Fibroblast of skin of left biceps (primary cell): ENCODE results near the gene PCBP3.

ENCODE experiments used
- DNase-seq, 2 experiments: peaks; one replicate each; pipeline ENCODE4 v3.0.0-alpha.2; 2013; ENCODE audit warnings: low read depth in 2 of 2

PCBP3 gene

GRCh38 chr21:45753445-45753844 is 109.9 kb downstream of the PCBP3 start:
- no peak for DNase-seq

DNA sequence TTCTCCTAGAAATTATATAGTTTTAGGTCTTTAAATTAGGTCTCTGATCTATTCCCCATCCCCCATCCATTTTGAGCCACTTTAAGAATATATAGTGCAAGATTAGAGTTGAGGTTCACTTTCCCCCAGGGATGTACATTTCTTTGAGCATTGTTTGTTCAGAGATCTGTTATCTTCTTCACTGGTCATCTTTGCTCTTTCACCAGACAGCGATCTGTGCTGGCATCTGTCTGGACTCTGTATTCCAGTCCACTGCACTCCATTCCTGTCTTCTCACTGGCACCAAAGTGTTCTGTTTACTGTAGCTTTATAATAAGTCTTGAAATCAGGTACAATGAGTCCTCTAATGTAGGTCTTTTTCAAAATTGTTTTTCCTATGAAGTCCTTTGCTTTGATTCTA is 112.5 kb downstream of the PCBP3 start:
- DNase-seq = no peak

DNA sequence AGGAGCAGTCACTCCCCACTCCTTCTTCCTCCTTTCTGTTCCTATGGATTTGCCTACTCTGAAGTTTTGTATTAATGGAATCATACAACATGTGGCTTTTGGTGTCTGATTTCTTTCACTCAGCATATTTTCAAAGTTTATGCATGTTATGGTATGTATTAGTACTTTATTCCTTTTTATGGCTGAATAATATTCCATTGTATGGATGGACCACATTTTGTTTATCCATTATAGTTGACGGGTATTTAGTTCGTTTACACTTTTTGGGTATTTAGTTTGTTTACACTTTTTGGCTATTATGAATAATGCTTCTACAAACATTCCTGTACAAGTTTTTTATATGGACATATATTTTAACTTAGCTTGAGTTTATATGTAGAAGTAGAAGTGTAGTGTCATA is 113.1 kb downstream of the PCBP3 start:
- no peak for DNase-seq

DNA sequence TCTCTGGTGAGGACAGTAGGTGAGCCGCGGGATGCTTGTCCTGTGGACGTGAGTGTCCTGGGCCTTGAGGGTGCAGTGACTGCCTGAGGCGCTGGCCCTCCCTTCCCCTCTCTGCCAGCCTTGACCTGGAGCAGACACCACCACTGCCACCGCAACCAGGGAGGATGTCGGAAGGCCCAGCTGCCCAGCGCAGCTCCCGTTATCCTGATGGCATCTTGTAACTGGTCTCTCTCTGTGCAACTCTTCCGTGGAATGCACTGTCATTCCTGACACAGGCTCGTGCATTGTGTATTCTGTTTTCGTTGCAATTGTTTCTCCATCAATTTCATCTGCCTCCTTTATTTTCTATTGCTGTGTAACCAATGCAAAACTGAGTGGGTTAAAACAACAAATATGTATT is 118.2 kb downstream of the PCBP3 start:
- no peak for DNase-seq

- DNase-seq = no peak
Measured at GRCh38 chr21:45763074-45763473, 119.5 kb downstream of the PCBP3 start.

DNA sequence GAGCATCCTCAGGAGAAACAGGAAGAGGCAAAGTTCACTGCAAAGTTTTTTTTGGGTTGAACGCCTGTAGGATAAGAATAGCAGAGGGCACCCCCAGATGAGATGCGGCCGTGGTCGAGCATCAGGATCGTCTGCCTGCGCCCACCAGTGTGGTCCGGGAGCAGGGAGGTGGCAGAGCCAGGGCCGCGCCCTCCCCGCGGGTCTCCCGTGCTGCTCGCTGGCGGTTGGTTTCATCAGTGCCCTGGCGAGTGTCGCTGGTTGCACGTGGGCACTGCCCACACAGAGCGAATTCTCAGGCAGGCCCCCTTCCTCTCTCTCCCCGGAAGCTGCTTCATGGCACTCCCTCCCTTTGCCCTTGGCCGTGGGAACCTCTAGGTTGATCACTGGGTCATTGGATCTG is 120.0 kb downstream of the PCBP3 start:
- DNase-seq = no peak

DNA sequence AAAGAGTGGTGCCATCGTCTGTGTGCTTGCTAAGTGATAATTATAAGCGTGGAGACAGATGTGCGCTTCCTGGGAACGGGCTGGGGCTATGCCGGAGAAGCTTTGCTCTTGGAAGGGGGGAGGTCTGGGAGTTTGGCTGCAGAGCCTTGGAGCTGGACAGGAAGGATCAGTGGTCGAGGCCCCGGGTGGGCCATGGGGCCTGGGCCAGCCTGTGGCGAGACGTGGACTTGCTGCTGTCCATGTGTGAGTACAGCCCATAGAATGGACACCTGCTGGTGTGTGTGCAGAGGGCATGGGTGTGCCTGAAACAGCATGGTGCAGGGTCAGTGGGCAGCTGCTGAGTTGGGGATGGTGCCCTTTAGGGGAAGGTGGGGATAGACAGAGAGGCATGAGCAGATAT is 121.3 kb downstream of the PCBP3 start:
- no peak for DNase-seq

DNA sequence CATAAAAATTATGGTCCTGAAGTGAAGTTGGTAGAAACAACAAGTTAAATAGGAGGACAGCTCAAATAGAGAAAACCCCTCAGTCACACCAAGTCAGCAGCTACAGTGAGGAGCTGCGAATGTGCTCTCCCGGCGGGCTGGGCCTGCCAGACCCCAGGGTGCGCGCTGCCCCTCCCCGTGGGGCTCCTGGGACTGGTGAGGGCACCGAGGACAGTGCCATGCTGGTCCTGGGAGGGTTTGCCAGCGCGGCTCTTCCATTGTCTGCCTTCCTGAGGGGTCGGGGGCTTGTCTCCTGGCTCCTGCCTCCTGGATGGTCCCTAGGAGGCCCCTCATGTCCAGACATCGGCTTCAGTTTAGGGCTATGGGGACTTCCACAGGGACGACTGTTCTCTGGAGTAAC is 121.8 kb downstream of the PCBP3 start:
- no peak for DNase-seq

- no peak for DNase-seq
Measured at GRCh38 chr21:45766055-45766454, 122.5 kb downstream of the PCBP3 start.

DNA sequence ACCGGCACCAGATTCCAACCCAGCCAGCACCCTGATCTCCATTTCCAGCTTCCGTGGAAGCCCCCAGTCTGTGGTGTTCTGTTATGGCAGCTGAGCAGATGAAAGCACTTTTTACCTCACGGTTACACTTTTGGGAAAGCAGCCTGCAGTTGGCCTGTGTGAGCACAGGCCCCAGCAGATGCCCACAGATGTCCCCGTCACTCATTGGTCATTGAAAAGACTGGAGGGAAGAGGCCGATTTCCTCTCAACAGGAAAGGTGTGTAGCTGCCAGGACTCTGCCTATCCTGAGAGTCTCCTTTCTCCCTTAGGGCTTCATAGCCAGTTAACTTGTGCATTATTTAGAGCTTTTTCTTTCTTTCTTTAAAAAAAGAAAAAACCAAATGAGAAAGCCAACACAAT is 123.0 kb downstream of the PCBP3 start:
- DNase-seq = no peak

DNA sequence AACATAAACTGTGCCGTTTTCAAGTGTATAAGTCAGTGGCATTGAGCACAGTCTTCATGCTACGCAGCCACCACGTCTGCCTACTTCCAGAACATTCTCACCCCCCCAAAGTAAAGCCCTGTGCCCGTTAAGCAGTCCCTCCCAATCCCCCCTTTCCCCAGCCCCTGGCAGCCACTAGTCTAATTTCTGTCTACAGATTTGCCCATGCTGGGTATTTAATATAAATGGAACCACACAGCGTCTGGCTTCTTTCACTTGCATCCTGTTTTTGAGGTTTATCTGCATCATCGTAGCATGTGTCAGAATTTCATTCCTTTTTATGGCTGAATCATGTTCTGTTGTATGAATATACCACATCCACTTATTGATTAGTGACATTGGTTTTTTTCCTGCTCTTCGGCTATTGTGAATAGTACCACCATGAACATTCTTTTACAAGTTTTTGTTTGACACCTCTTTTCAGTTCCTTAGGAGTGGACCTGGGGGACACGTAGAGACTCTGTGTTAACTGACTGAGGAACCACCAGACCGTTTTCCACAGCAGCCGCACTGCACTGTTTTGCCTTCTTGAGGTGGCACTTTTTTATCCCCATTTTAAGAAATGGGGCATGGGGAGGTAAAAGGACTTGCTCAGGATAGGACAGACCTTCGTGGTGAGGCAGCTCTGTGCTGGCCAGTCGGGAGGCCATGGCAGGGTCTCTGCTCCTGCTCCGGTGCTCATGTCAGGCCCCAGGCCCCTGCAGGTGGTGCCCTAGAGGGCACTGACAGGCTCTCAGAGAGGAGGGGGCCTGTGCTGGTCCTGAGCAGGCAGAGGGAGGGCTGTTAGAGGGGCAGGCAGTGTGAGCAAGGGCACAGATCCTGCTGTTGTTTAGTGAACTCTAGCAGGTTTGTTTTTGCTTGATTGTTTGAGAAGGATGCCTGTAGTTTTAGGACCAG is 123.8 kb downstream of the PCBP3 start:
- peak; percentile 26 to 34 for DNase-seq

GRCh38 chr21:45768011-45768739 is 124.7 kb downstream of the PCBP3 start:
- peak; percentile 26 to 28 for DNase-seq

DNA sequence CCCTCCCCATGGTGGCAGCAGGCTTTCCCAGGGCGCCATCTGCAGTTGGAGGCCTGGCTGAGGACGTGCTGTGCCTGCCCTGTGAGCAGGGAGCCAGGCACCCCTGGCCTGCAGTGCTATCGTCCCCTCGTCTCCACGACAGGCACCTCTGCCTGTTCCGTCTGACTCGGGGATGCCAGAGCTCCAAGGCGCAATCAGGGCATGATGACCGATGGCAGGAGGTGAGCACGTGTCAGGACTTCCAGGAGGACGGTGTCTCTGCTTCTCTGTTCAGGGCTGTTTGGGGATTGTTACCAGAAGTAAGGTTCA is 125.2 kb downstream of the PCBP3 start:
- DNase-seq = no peak

DNA sequence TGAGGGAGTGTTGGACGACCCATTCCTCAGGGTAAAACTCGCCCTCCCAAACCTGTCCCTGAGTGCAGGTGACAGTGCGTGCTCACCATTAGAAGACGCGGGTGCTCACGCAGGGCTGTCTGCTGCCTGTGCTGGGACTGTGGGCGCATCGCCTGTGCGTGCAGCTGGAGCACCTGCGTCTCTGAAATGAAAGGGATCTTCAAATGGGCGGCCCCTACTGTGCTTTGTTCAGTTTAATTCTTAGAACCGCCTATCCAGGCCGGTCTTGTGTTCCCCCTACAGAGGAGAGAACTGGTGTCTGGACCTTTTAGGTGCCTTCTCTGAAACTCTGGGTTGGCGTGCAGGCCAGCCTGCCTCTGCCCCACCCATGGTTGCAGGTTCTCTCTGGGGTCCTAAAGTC is 125.8 kb downstream of the PCBP3 start:
- DNase-seq = no peak

DNA sequence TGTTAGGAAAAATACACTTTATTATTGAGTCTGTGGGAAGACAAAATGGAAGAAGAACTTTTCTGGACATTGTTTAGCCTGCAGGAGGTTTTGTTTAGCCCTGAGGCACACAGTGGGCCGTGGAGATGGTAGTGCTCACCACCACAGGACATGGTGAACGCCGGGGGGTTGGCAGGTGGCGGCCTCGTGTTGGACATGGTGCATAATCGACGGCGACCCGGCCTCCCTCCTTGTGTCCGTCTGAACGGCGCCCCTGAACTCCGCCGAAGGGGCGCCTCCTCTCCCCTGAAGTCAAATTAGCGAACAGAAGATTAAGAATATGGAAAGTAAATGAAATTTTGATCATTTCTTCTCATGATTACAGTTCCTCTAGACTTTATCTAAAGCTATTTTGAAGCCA is 126.4 kb downstream of the PCBP3 start:
- no peak for DNase-seq

DNA sequence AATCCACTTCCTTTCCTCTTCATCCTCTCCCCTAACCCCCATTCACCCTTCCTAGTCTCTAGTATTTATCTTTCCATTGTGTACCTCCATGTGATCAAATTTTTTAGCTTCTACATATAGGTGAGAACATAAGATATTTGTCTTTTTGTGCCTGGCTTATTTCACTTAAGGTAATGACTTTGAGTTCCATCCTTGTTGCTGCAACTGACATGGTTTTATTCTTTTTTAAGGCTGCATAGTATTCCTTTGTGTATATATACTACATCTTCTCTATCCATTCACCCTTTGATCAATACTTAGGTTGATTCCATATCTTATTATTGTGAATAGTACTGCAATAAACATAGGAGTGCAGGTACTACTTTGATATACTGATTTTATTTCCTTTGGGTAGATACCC is 128.7 kb downstream of the PCBP3 start:
- DNase-seq = no peak

DNA sequence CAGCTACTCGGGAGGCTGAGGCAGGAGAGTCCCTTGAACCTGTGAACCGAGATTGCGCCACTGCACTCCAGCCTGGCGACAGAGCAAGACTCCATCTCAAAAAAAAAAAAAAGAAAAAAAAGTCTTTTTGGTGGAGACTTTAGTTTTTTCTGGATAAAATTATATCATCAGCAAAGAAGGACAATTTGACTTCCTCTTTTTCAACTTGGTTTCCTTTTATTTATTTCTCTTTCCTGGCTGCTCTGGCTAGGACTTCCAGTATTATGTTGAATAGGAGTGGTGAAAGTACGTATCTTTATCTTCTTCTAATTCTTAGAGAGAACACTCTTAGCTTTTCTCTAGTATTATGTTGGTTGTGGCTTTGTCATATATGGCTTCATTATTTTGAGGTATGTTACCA is 130.8 kb downstream of the PCBP3 start:
- DNase-seq = no peak

- DNase-seq = no peak
Measured at GRCh38 chr21:45776971-45777370, 133.4 kb downstream of the PCBP3 start.

- DNase-seq = no peak
Measured at GRCh38 chr21:45778686-45779085, 135.2 kb downstream of the PCBP3 start.

- DNase-seq = no peak
Measured at GRCh38 chr21:45779226-45779625, 135.7 kb downstream of the PCBP3 start.

DNA sequence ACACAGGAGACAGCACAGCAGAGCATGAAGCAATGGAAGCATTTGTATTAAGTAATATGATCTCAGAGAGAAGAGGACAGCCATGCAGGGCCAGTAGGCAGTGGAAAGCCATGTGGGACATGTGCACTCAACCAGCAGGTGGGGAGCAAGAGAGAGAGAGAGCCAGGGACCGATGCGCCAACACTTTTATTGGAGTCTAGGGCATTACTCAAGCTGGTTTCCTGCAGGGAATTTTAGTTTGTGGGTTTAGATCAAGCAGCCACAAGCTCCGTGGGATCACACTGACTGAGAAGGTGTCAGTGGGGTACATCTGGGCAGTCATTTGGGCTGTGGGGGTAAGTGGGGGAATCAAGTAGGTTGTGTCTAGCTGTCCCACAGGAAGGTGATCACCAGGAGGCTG is 137.1 kb downstream of the PCBP3 start:
- DNase-seq = no peak

DNA sequence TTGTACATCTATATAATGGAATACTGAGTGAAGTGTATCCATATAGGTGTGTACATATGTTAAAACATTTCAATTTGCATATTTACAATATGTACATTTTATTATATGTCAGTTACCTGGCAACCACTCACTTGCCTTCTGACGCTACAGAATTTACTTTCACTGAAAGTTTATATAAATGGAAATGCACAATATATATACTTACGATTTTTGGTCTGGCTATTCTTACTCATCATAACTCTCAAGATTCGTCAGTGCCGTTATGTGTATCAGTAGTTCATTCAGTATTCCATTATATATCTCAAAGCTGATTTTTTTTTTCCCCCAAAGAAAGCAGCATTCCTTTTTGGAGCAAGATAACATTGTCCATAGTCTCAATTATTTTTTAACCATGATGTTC is 138.2 kb downstream of the PCBP3 start:
- no peak for DNase-seq

- DNase-seq = no peak
Measured at GRCh38 chr21:45786660-45787059, 143.1 kb downstream of the PCBP3 start.
